GDM1 (cell line): Measurements from ENCODE around the gene SLC22A16.

ENCODE experiments used
- DNase-seq: peaks from one replicate; lab custom pipeline; 2025; lab: John Stamatoyannopoulos, UW

The SLC22A16 gene

GRCh38 chr6:110447761-110448160, 28.7 kb downstream of the SLC22A16 start:
- DNase-seq = no peak

- no peak for DNase-seq
These were observed 30.0 kb downstream of the SLC22A16 start for GRCh38 chr6:110446405-110446804.

GRCh38 chr6:110440026-110440425, 36.4 kb downstream of the SLC22A16 start:
- DNase-seq = no peak

- DNase-seq = no peak
These were observed 37.1 kb downstream of the SLC22A16 start for GRCh38 chr6:110439356-110439755.

- DNase-seq = no peak
These were observed 41.3 kb downstream of the SLC22A16 start for GRCh38 chr6:110434961-110435602.

GRCh38 chr6:110432285-110432900, 44.0 kb downstream of the SLC22A16 start:
- DNase-seq = no peak

- no peak for DNase-seq
These were observed 45.7 kb downstream of the SLC22A16 start for GRCh38 chr6:110430741-110431140.

- no peak for DNase-seq
These were observed 46.2 kb downstream of the SLC22A16 start for GRCh38 chr6:110430236-110430635.

- DNase-seq = no peak
These were observed 48.3 kb downstream of the SLC22A16 start for GRCh38 chr6:110428153-110428552.

- no peak for DNase-seq
These were observed 50.6 kb downstream of the SLC22A16 start for GRCh38 chr6:110425816-110426215.

GRCh38 chr6:110422444-110422822, 54.0 kb downstream of the SLC22A16 start:
- no peak for DNase-seq

GRCh38 chr6:110421749-110422443, 54.5 kb downstream of the SLC22A16 start:
- DNase-seq = peak; percentile 92

GRCh38 chr6:110419028-110419739, 57.2 kb downstream of the SLC22A16 start:
- DNase-seq = no peak

GRCh38 chr6:110418594-110418993, 57.8 kb downstream of the SLC22A16 start:
- DNase-seq = no peak

GRCh38 chr6:110415086-110415916, 61.1 kb downstream of the SLC22A16 start, which contains the start of gene DDO:
DDO (minus strand) TSS chr6:110415575; CDS start chr6:110413462, 2,113 bp downstream.
- DNase-seq = no peak

GRCh38 chr6:110414669-110415068, 61.7 kb downstream of the SLC22A16 start:
- no peak for DNase-seq

GRCh38 chr6:110412360-110412759, 64.1 kb downstream of the SLC22A16 start:
- DNase-seq = no peak

- no peak for DNase-seq
These were observed 65.9 kb downstream of the SLC22A16 start for GRCh38 chr6:110410511-110410910.

GRCh38 chr6:110409794-110410193, 66.6 kb downstream of the SLC22A16 start:
- no peak for DNase-seq

GRCh38 chr6:110408901-110409300, 67.5 kb downstream of the SLC22A16 start:
- no peak for DNase-seq

GRCh38 chr6:110404607-110405006, 71.8 kb downstream of the SLC22A16 start:
- DNase-seq = no peak
